CD8-positive, alpha-beta memory T cell (primary cell): ENCODE measurements around the gene S100A10. TPM values are rescaled to one million over a fixed set of nuclear protein-coding genes. Genes with fewer than 3 reads are reported as not detected.

Experiments used
- CTCF ChIA-PET: fragments of 350-600 bp; sonication (Branson Sonifier 250); formaldehyde crosslinking; loops from one replicate; lab custom pipeline; 2021; ENCODE audit warnings: antibody characterized with exemption; lab: Charles Lee
- POLR2A ChIA-PET: fragments of 350-600 bp; sonication (Branson Sonifier 250); formaldehyde crosslinking; loops from one replicate; lab custom pipeline; 2021; ENCODE audit warnings: antibody characterized with exemption; lab: Charles Lee
- DNase-seq, 5 donors: peaks; one replicate each; pipeline versions ENCODE4 v3.0.0 to v3.0.0-alpha.2; 2020 to 2022; ENCODE audit warnings: mixed read lengths in 1 of 5
- H3K27ac ChIP-seq: one replicate; pipeline ENCODE4 v1.7.0; 2013; ENCODE audit warnings: low read depth, mild to moderate bottlenecking, low read length, moderate library complexity
- H3K27me3 ChIP-seq: 2 replicates; pipeline ENCODE4 v1.7.0; 2013; ENCODE audit warnings: low read length, mild to moderate bottlenecking; ENCODE audit not compliant: insufficient read depth, poor library complexity, severe bottlenecking
- H3K36me3 ChIP-seq: 2 replicates; pipeline ENCODE4 v1.7.0; 2013; ENCODE audit warnings: mild to moderate bottlenecking, low read length, moderate library complexity; ENCODE audit not compliant: insufficient read depth
- H3K4me1 ChIP-seq: 2 replicates; pipeline ENCODE4 v1.7.0; 2013; ENCODE audit warnings: mild to moderate bottlenecking, low read length, moderate library complexity; ENCODE audit not compliant: insufficient read depth
- H3K4me3 ChIP-seq: 2 replicates; pipeline ENCODE4 v1.7.0; 2013; ENCODE audit warnings: mild to moderate bottlenecking, low read length
- H3K9me3 ChIP-seq: 2 replicates; pipeline ENCODE4 v1.7.0; 2013; ENCODE audit warnings: mild to moderate bottlenecking, low read length
- H3K27ac Mint-ChIP-seq, 8 donors: one replicate each; pipeline ENCODE4 v1.8.0; 2020 to 2021; ENCODE audit warnings: mixed read lengths in 8 of 8, mild to moderate bottlenecking in 6 of 8, inconsistent platforms in 3 of 8, moderate library complexity in 3 of 8
- H3K27me3 Mint-ChIP-seq, 2 donors: one replicate each; pipeline ENCODE4 v1.8.0; 2020 to 2021; ENCODE audit warnings: mixed read lengths in 2 of 2, mild to moderate bottlenecking in 1 of 2, moderate library complexity in 1 of 2
- H3K36me3 Mint-ChIP-seq, 3 donors: one replicate each; pipeline ENCODE4 v1.8.0; 2020 to 2021; ENCODE audit warnings: mixed read lengths in 3 of 3, inconsistent platforms in 1 of 3, mild to moderate bottlenecking in 1 of 3
- H3K4me1 Mint-ChIP-seq, 3 donors: one replicate each; pipeline ENCODE4 v1.8.0; 2020 to 2021; ENCODE audit warnings: mixed read lengths in 3 of 3, inconsistent platforms in 1 of 3, mild to moderate bottlenecking in 1 of 3
- H3K4me3 Mint-ChIP-seq, 7 donors: one replicate each; pipeline ENCODE4 v1.8.0; 2020 to 2021; ENCODE audit warnings: mixed read lengths in 7 of 7, mild to moderate bottlenecking in 6 of 7, moderate library complexity in 4 of 7, inconsistent platforms in 2 of 7
- H3K9me3 Mint-ChIP-seq, 5 donors: one replicate each; pipeline ENCODE4 v1.8.0; 2020 to 2022; ENCODE audit warnings: mixed read lengths in 5 of 5, mild to moderate bottlenecking in 3 of 5, moderate library complexity in 2 of 5, inconsistent platforms in 1 of 5
- polyA plus RNA-seq: library from polyadenylated mRNA; unstranded; fragments of 300-500 nt; fragmentation: Illumina TruSeq; gene quantifications from one replicate; pipeline ENCODE4 v1.2.3, GENCODE V29; 2021
- total RNA-seq, 2 experiments: library from RNA; stranded (reverse); gene quantifications; one replicate each; pipeline ENCODE4 v1.2.3, GENCODE V29; 2021

S100A10 gene
- total and polyA plus RNA-seq, 3 experiments from 2014 or later, result 263 to 1,167 (median 279) TPM

DNA sequence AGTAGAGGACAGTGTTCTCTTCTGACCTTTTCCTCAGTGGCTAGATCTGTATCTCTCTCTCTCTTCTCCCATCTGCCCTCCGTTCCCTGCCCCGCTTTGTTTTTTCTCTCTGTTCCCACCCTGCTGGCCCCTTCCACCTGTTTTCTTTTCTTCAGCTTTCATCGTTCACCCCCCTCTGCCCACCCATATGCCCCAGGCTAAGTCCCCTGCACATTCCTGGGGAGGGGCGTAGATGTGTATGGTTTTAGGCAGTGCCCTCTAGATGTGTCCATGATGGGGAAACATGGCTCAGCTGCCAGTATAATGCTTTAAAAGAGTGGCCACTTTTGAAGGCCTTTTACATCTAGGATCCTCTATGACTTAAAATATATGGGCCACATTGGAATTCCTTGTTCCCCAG, 29.6 kb upstream of the S100A10 start:
- peaks cover 0 to 7% (median 3%) of the 10 kb centered on the region in 3 donors for H3K36me3 Mint-ChIP-seq
- CTCF ChIA-PET, result no interaction called here
- H3K27me3 Mint-ChIP-seq, result peaks cover 3 to 6% of the 10 kb centered on the region in 2 donors
- H3K4me1 Mint-ChIP-seq, result peaks cover 0 to 8% (median 2%) of the 10 kb centered on the region in 3 donors
- no peak overlapping the region for H3K27ac Mint-ChIP-seq
- no peaks in the 10 kb centered on the region for H3K27me3 ChIP-seq
- no peak for DNase-seq
- no peaks in the 10 kb centered on the region for H3K9me3 ChIP-seq
- no peaks in the 10 kb centered on the region for H3K9me3 Mint-ChIP-seq
- H3K27ac ChIP-seq, result no peak overlapping the region
- POLR2A ChIA-PET, result no interaction called here
- H3K36me3 ChIP-seq, result no peaks in the 10 kb centered on the region
- H3K4me1 ChIP-seq, result no peaks in the 10 kb centered on the region
- H3K4me3 Mint-ChIP-seq, result no peak overlapping the region
- H3K4me3 ChIP-seq, result no peak overlapping the region

- no peaks in the 10 kb centered on the region for H3K4me1 ChIP-seq
- Mint-ChIP-seq H3K27ac (peak overlapping the region in 1 of 8 donors; percentile 46), H3K9me3 (no peaks in the 10 kb centered on the region), H3K27me3 (peaks cover 4 to 13% of the 10 kb centered on the region in 2 donors), H3K36me3 (peaks cover 0 to 7% (median 3%) of the 10 kb centered on the region in 3 donors), H3K4me3 (no peak overlapping the region), H3K4me1 (peaks cover 0 to 7% (median 2%) of the 10 kb centered on the region in 3 donors)
- no peak overlapping the region for H3K4me3 ChIP-seq
- no peak overlapping the region for H3K27ac ChIP-seq
- ChIA-PET POLR2A (no interaction called here), CTCF (interaction anchor here (0.9 kb wide), 1 partner anchor 9 kb away, joined by 3 read pairs; no protein-coding TSS in a partner anchor)
- no peaks in the 10 kb centered on the region for H3K27me3 ChIP-seq
- no peaks in the 10 kb centered on the region for H3K36me3 ChIP-seq
- DNase-seq, result no peak
- H3K9me3 ChIP-seq, result no peaks in the 10 kb centered on the region
Measured at GRCh38 chr1:152022474-152022873, 28.8 kb upstream of the S100A10 start.

GRCh38 chr1:152021569-152021968, 27.9 kb upstream of the S100A10 start:
- Mint-ChIP-seq H3K36me3 (peaks cover 0 to 7% (median 3%) of the 10 kb centered on the region in 3 donors), H3K27ac (no peak overlapping the region), H3K4me1 (no peaks in the 10 kb centered on the region), H3K9me3 (no peaks in the 10 kb centered on the region), H3K27me3 (peaks cover 7 to 22% of the 10 kb centered on the region in 2 donors), H3K4me3 (no peak overlapping the region)
- DNase-seq, result no peak
- Histone ChIP-seq H3K27me3 (no peaks in the 10 kb centered on the region), H3K36me3 (no peaks in the 10 kb centered on the region), H3K9me3 (no peaks in the 10 kb centered on the region), H3K27ac (no peak overlapping the region), H3K4me1 (no peaks in the 10 kb centered on the region), H3K4me3 (no peak overlapping the region)
- CTCF ChIA-PET, result interaction anchor here (0.9 kb wide), 1 partner anchor 8 kb away, joined by 3 read pairs; no protein-coding TSS in a partner anchor
- POLR2A ChIA-PET, result no interaction called here

- no peaks in the 10 kb centered on the region for H3K9me3 Mint-ChIP-seq
- Histone ChIP-seq H3K4me3 (no peak overlapping the region), H3K9me3 (no peaks in the 10 kb centered on the region), H3K4me1 (no peaks in the 10 kb centered on the region), H3K27me3 (no peaks in the 10 kb centered on the region), H3K27ac (no peak overlapping the region), H3K36me3 (no peaks in the 10 kb centered on the region)
- peak overlapping the region in 1 of 8 donors; percentile 44 for H3K27ac Mint-ChIP-seq
- H3K4me3 Mint-ChIP-seq, result no peak overlapping the region
- H3K36me3 Mint-ChIP-seq, result peaks cover 0 to 7% (median 2%) of the 10 kb centered on the region in 3 donors
- no peaks in the 10 kb centered on the region for H3K4me1 Mint-ChIP-seq
- ChIA-PET POLR2A (no interaction called here), CTCF (no interaction called here)
- peaks cover 7 to 27% of the 10 kb centered on the region in 2 donors for H3K27me3 Mint-ChIP-seq
- no peak for DNase-seq
Measured at GRCh38 chr1:152020849-152021248, 27.2 kb upstream of the S100A10 start.

DNA sequence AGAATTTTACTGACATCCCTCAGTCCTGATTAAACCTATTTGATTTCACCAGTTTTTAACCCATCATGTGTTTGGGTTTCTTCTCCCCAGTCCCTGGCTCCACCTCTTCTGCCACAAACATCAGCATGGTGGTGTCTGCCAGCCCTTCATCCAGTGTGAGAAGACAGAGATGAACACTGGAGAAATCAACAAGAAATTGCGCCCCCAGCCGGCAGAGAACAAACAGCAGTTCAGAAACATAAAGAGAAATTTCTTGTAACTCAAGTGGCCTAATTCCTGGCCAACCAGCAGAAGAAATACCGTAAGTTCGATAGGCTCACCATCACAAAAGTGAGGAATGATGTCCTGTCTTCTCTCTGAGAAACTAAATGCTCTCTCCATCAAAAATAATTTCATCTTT, 24.9 kb upstream of the S100A10 start:
- Mint-ChIP-seq H3K4me3 (no peak overlapping the region), H3K4me1 (peaks cover 3 to 4% (median 3%) of the 10 kb centered on the region in 3 donors), H3K9me3 (no peaks in the 10 kb centered on the region), H3K27me3 (peaks cover 6 to 45% of the 10 kb centered on the region in 2 donors), H3K36me3 (peaks cover 0 to 7% (median 2%) of the 10 kb centered on the region in 3 donors), H3K27ac (no peak overlapping the region)
- no peaks in the 10 kb centered on the region for H3K36me3 ChIP-seq
- no peak overlapping the region for H3K27ac ChIP-seq
- DNase-seq, result no peak
- no peaks in the 10 kb centered on the region for H3K4me1 ChIP-seq
- ChIA-PET POLR2A (no interaction called here), CTCF (interaction anchor here (1.0 kb wide), 1 partner anchor 17 kb away, joined by 3 read pairs; no protein-coding TSS in a partner anchor)
- no peaks in the 10 kb centered on the region for H3K27me3 ChIP-seq
- no peak overlapping the region for H3K4me3 ChIP-seq
- no peaks in the 10 kb centered on the region for H3K9me3 ChIP-seq

GRCh38 chr1:152015766-152016165, 22.1 kb upstream of the S100A10 start:
- Histone ChIP-seq H3K4me1 (no peaks in the 10 kb centered on the region), H3K27me3 (no peaks in the 10 kb centered on the region), H3K4me3 (no peak overlapping the region), H3K27ac (no peak overlapping the region), H3K9me3 (no peaks in the 10 kb centered on the region), H3K36me3 (no peaks in the 10 kb centered on the region)
- ChIA-PET CTCF (interaction anchor here (1.5 to 8.0 kb wide), 4 partner anchors 13 to 80 kb away, joined by 4 to 41 read pairs (median 12); no protein-coding TSS in a partner anchor), POLR2A (no interaction called here)
- Mint-ChIP-seq H3K4me1 (peaks cover 3 to 5% (median 4%) of the 10 kb centered on the region in 3 donors), H3K4me3 (no peak overlapping the region), H3K9me3 (no peaks in the 10 kb centered on the region), H3K27ac (peak overlapping the region in 1 of 8 donors; percentile 41), H3K27me3 (peaks cover 7 to 56% of the 10 kb centered on the region in 2 donors), H3K36me3 (no peaks in the 10 kb centered on the region)
- DNase-seq, result no peak

DNA sequence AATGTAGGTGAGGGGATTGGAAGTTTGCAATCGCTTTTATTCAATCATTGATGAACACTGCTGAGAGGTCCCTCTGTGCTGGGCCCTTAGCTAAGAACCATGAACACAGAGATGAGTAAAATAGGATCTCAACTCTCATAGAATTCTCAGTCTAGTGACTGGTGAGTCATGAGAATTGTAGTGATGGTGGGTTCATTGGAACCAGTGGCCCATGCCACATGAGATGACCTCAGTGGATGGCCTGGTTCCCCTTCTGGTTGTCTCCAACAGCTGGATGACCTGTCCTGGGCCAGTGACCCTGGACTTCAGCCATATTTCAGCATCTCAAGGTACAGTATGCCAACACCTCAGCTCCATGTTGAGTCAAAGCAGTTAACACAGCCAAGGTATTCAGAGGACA, 21.3 kb upstream of the S100A10 start:
- Mint-ChIP-seq H3K36me3 (no peaks in the 10 kb centered on the region), H3K27ac (no peak overlapping the region), H3K4me3 (no peak overlapping the region), H3K27me3 (peaks cover 5 to 56% of the 10 kb centered on the region in 2 donors), H3K9me3 (no peaks in the 10 kb centered on the region), H3K4me1 (peaks cover 3 to 5% (median 4%) of the 10 kb centered on the region in 3 donors)
- no peaks in the 10 kb centered on the region for H3K4me1 ChIP-seq
- H3K36me3 ChIP-seq, result no peaks in the 10 kb centered on the region
- H3K27ac ChIP-seq, result no peak overlapping the region
- H3K27me3 ChIP-seq, result no peaks in the 10 kb centered on the region
- H3K4me3 ChIP-seq, result no peak overlapping the region
- H3K9me3 ChIP-seq, result no peaks in the 10 kb centered on the region
- DNase-seq, result no peak
- POLR2A ChIA-PET, result no interaction called here
- CTCF ChIA-PET, result interaction anchor here (1.8 to 8.0 kb wide), 3 partner anchors 12 to 79 kb away, joined by 4 to 41 read pairs (median 17); no protein-coding TSS in a partner anchor

- ChIA-PET CTCF (interaction anchor here (1.0 to 8.0 kb wide), 4 partner anchors 8 to 45 kb away, joined by 3 to 41 read pairs (median 10); no protein-coding TSS in a partner anchor), POLR2A (no interaction called here)
- Histone ChIP-seq H3K9me3 (no peaks in the 10 kb centered on the region), H3K4me1 (no peaks in the 10 kb centered on the region), H3K27me3 (no peaks in the 10 kb centered on the region), H3K4me3 (no peak overlapping the region), H3K27ac (no peak overlapping the region), H3K36me3 (no peaks in the 10 kb centered on the region)
- Mint-ChIP-seq H3K4me1 (peaks cover 3 to 5% (median 4%) of the 10 kb centered on the region in 3 donors), H3K27me3 (peaks cover 11 to 64% of the 10 kb centered on the region in 2 donors), H3K4me3 (no peak overlapping the region), H3K36me3 (no peaks in the 10 kb centered on the region), H3K27ac (peak overlapping the region in 1 of 8 donors; percentile 24), H3K9me3 (no peaks in the 10 kb centered on the region)
- DNase-seq, result no peak
Measured at GRCh38 chr1:152013664-152014237, 20.1 kb upstream of the S100A10 start.
